H1 (cell line): ENCODE data around the gene CHAT. TPM values are rescaled to one million over a fixed set of nuclear protein-coding genes. Genes with fewer than 3 reads are reported as not detected.

ENCODE experiments used
- CTCF ChIA-PET: fragments of 300-600 bp; sonication (Branson Sonifier 250); formaldehyde crosslinking; loops from one replicate; lab custom pipeline; 2021; ENCODE audit not compliant: partially characterized antibody; lab: Charles Lee
- POLR2A ChIA-PET: fragments of 300-600 bp; sonication (Branson Sonifier 250); formaldehyde crosslinking; loops from one replicate; lab custom pipeline; 2021; ENCODE audit warnings: inconsistent platforms; ENCODE audit not compliant: partially characterized antibody; lab: Charles Lee
- DNase-seq, 2 experiments: peaks; one replicate each; pipeline versions ENCODE4 v3.0.0 to v3.0.0-alpha.2; 2010 to 2022; ENCODE audit warnings: low spot score in 2 of 2, low read depth in 1 of 2, mixed read lengths in 1 of 2
- FAIRE-seq: peaks from 2 replicates; lab custom pipeline; 2011; peaks lifted over from hg19 to GRCh38; lab: Jason Lieb, UNC
- H2AFZ ChIP-seq: 2 replicates; pipeline ENCODE4 v1.8.1; 2012; ENCODE audit warnings: low read length, inconsistent platforms
- H2AK5ac ChIP-seq: 2 replicates; pipeline ENCODE4 v1.6.1; 2013; ENCODE audit warnings: low read depth, low read length
- H2BK120ac ChIP-seq: replicated peaks from 2 replicates; pipeline ENCODE3; 2013; ENCODE audit warnings: low read depth, low read length, inconsistent platforms
- H2BK12ac ChIP-seq: 2 replicates; pipeline ENCODE4 v1.6.1; 2013; ENCODE audit warnings: low read depth, low read length
- H2BK15ac ChIP-seq: 2 replicates; pipeline ENCODE4 v1.6.1; 2013; ENCODE audit warnings: low read length
- H2BK20ac ChIP-seq: 2 replicates; pipeline ENCODE4 v1.6.1; 2013; ENCODE audit warnings: low read length
- H2BK5ac ChIP-seq: 2 replicates; pipeline ENCODE4 v1.6.1; 2013; ENCODE audit warnings: low read depth, low read length
- H3K14ac ChIP-seq: 2 replicates; pipeline ENCODE4 v1.6.1; 2013; ENCODE audit warnings: inconsistent platforms; ENCODE audit not compliant: insufficient read length
- H3K18ac ChIP-seq: 2 replicates; pipeline ENCODE4 v1.6.1; 2013; ENCODE audit warnings: low read length; ENCODE audit errors: extremely low read depth
- H3K23ac ChIP-seq: 2 replicates; pipeline ENCODE4 v1.6.1; 2013; ENCODE audit warnings: inconsistent platforms; ENCODE audit not compliant: insufficient read length
- H3K23me2 ChIP-seq: 2 replicates; pipeline ENCODE4 v1.6.1; 2013; ENCODE audit warnings: low read depth, low read length
- H3K27ac ChIP-seq: 2 replicates; pipeline ENCODE4 v1.6.1; 2011; ENCODE audit warnings: low read depth, low read length, inconsistent platforms
- H3K27me3 ChIP-seq, 4 experiments: replicated peaks in 1 of 4; 1 replicate in 1 of 4; 2 replicates in 3 of 4; pipeline versions ENCODE4 v1.6.1 to v1.8.1; 2011 to 2013; ENCODE audit warnings: low read length in 3 of 4, mild to moderate bottlenecking in 3 of 4, inconsistent platforms in 2 of 4, mixed read lengths in 2 of 4, moderate library complexity in 1 of 4; ENCODE audit not compliant: control insufficient read depth in 3 of 4, insufficient read depth in 3 of 4; ENCODE audit errors: extremely low read depth in 1 of 4
- H3K36me3 ChIP-seq, 4 experiments: 2 replicates each; pipeline versions ENCODE4 v1.6.1 to v1.8.1; 2011 to 2013; ENCODE audit warnings: mild to moderate bottlenecking in 4 of 4, low read length in 3 of 4, moderate library complexity in 2 of 4, control low read depth in 1 of 4, inconsistent platforms in 1 of 4; ENCODE audit not compliant: insufficient read depth in 4 of 4, control insufficient read depth in 2 of 4
- H3K4ac ChIP-seq: replicated peaks from 2 replicates; pipeline ENCODE3; 2013; ENCODE audit warnings: low read length, low read depth, mixed read lengths, inconsistent platforms; ENCODE audit not compliant: insufficient read length
- H3K4me1 ChIP-seq, 4 experiments: replicated peaks in 1 of 4; 1 replicate in 1 of 4; 2 replicates in 3 of 4; pipeline versions ENCODE4 v1.6.1 to v1.8.1; 2011 to 2013; ENCODE audit warnings: low read length in 3 of 4, inconsistent platforms in 2 of 4, mixed read lengths in 1 of 4; ENCODE audit not compliant: insufficient read depth in 4 of 4, control insufficient read depth in 3 of 4
- H3K4me2 ChIP-seq, 2 experiments: 2 replicates each; pipeline versions ENCODE4 v1.6.1 to v1.8.1; 2011 to 2013; ENCODE audit warnings: low read depth in 2 of 2, low read length in 2 of 2, control low read depth in 1 of 2, inconsistent platforms in 1 of 2, mild to moderate bottlenecking in 1 of 2; ENCODE audit not compliant: insufficient read depth in 1 of 2
- H3K4me3 ChIP-seq, 4 experiments: fragments of 200-600, 300-600 bp in 1 of 4; sonication (generic), shearing (Covaris generic), sonication (Bioruptor Twin) in 1 of 4; 2 replicates each; pipeline versions ENCODE4 v1.5.1 to v1.8.1; 2011 to 2016; ENCODE audit warnings: low read length in 4 of 4, low read depth in 3 of 4, control low read depth in 2 of 4, inconsistent platforms in 2 of 4, mild to moderate bottlenecking in 2 of 4, mixed read lengths in 1 of 4, moderate library complexity in 1 of 4; ENCODE audit not compliant: insufficient read depth in 2 of 4; ENCODE audit errors: extremely low read depth in 1 of 4
- H3K56ac ChIP-seq: replicated peaks from 2 replicates; pipeline ENCODE3; 2013; ENCODE audit warnings: low read depth, mild to moderate bottlenecking, mixed read lengths, low read length, inconsistent platforms; ENCODE audit not compliant: insufficient read length
- H3K79me1 ChIP-seq: 2 replicates; pipeline ENCODE4 v1.6.1; 2013; ENCODE audit warnings: low read depth, low read length, control low read depth
- H3K79me2 ChIP-seq, 2 experiments: 2 replicates each; pipeline versions ENCODE4 v1.6.1 to v1.8.1; 2012 to 2013; ENCODE audit warnings: low read length in 2 of 2, mild to moderate bottlenecking in 2 of 2, inconsistent platforms in 1 of 2; ENCODE audit not compliant: insufficient read depth in 2 of 2, control insufficient read depth in 1 of 2
- H3K9ac ChIP-seq, 4 experiments: replicated peaks in 1 of 4; 1 replicate in 1 of 4; 2 replicates in 3 of 4; pipeline versions ENCODE4 v1.6.1 to v1.8.1; 2011 to 2013; ENCODE audit warnings: low read depth in 3 of 4, low read length in 3 of 4, control low read depth in 2 of 4, mild to moderate bottlenecking in 2 of 4, moderate library complexity in 2 of 4, inconsistent platforms in 1 of 4; ENCODE audit errors: extremely low read depth in 1 of 4
- H3K9me3 ChIP-seq, 2 experiments: 2 replicates each; pipeline versions ENCODE4 v1.6.1 to v1.8.1; 2012 to 2013; ENCODE audit warnings: mild to moderate bottlenecking in 2 of 2, moderate library complexity in 2 of 2, control low read depth in 1 of 2, inconsistent platforms in 1 of 2, low read depth in 1 of 2, low read length in 1 of 2, mixed read lengths in 1 of 2; ENCODE audit not compliant: insufficient read depth in 2 of 2
- H4K20me1 ChIP-seq, 2 experiments: replicated peaks in 1 of 2; 2 replicates each; pipeline versions ENCODE3 to v1.8.1; 2011 to 2013; ENCODE audit warnings: inconsistent platforms in 2 of 2, low read length in 2 of 2, mild to moderate bottlenecking in 1 of 2; ENCODE audit not compliant: insufficient read depth in 2 of 2, control insufficient read depth in 1 of 2
- H4K5ac ChIP-seq: 2 replicates; pipeline ENCODE4 v1.6.1; 2013; ENCODE audit warnings: low read length, low read depth, mixed read lengths, inconsistent platforms; ENCODE audit not compliant: insufficient read length
- H4K8ac ChIP-seq: 2 replicates; pipeline ENCODE4 v1.8.0; 2013; ENCODE audit warnings: mild to moderate bottlenecking, moderate library complexity, low read length, inconsistent platforms; ENCODE audit not compliant: insufficient read depth; ENCODE audit errors: extremely low read depth
- H4K91ac ChIP-seq: replicated peaks from 2 replicates; pipeline ENCODE3; 2013; ENCODE audit warnings: low read length, mixed read lengths, inconsistent platforms; ENCODE audit not compliant: insufficient read length
- BCL11A ChIP-seq, 2 experiments: IDR thresholded peaks; one replicate each; pipeline ENCODE4 v1.6.1; 2011; ENCODE audit warnings: low read depth in 2 of 2, low read length in 2 of 2, mild to moderate bottlenecking in 2 of 2
- CEBPB ChIP-seq: IDR thresholded peaks from 2 replicates; pipeline ENCODE4 v1.6.1; 2012; ENCODE audit warnings: low read depth, low read length
- CTCF ChIP-seq, 3 experiments: IDR thresholded peaks; 1 replicate in 2 of 3; 2 replicates in 1 of 3; pipeline versions ENCODE4 v1.5.1 to v1.6.1; 2011; ENCODE audit warnings: low read length in 3 of 3, mild to moderate bottlenecking in 3 of 3, inconsistent platforms in 2 of 3, low read depth in 1 of 3, moderate library complexity in 1 of 3; ENCODE audit not compliant: insufficient read depth in 1 of 3; ENCODE audit errors: control extremely low read depth in 1 of 3
- EZH2 ChIP-seq: fragments of 200-600 bp; sonication (generic); IDR thresholded peaks from 2 replicates; pipeline ENCODE4 v1.7.1; 2012; ENCODE audit warnings: low read depth, mild to moderate bottlenecking, moderate library complexity, low read length, inconsistent platforms; ENCODE audit not compliant: severe bottlenecking
- GABPA ChIP-seq: IDR thresholded peaks from 2 replicates; pipeline ENCODE4 v1.6.1; 2011; ENCODE audit warnings: mild to moderate bottlenecking, low read length, moderate library complexity, borderline replicate concordance; ENCODE audit not compliant: insufficient read depth
- HDAC2 ChIP-seq, 2 experiments: fragments of 300-600 bp in 1 of 2; sonication (generic) in 1 of 2; IDR thresholded peaks; 2 replicates each; pipeline ENCODE4 v1.6.1; 2011 to 2012; ENCODE audit warnings: low read depth in 2 of 2, low read length in 2 of 2, mild to moderate bottlenecking in 2 of 2, moderate library complexity in 2 of 2, borderline replicate concordance in 1 of 2, inconsistent platforms in 1 of 2
- KDM5A ChIP-seq: fragments of 200-600 bp; IDR thresholded peaks from 2 replicates; pipeline ENCODE4 v1.7.1; 2012; ENCODE audit warnings: mild to moderate bottlenecking, low read length, inconsistent platforms, mixed read lengths
- TBP ChIP-seq: IDR thresholded peaks from 2 replicates; pipeline ENCODE4 v1.6.1; 2011; ENCODE audit warnings: low read depth, low read length, improper control_type of control experiment
- WGBS, 2 experiments: shearing (Covaris generic) in 1 of 2; methylation state at CpG; one replicate each; pipeline versions ENCODE4 v1.1.6 to v1.1.7; 2013 to 2015; ENCODE audit warnings: low lambda C conversion rate in 2 of 2, mixed read lengths in 2 of 2, inconsistent platforms in 1 of 2, low coverage in 1 of 2, missing lambda C conversion rate in 1 of 2; ENCODE audit not compliant: insufficient replicate concordance in 2 of 2, insufficient coverage in 1 of 2, insufficient read length in 1 of 2; ENCODE audit errors: extremely low coverage in 1 of 2, missing lambda C conversion rate in 1 of 2; 5-methylcytosine and 5-hydroxymethylcytosine counted together
- polyA plus RNA-seq, 7 experiments: library from polyadenylated mRNA; depleted of rRNA in 3 of 7; stranded (reverse) in 5 of 7; unstranded in 2 of 7; fragments of >200 nt in 5 of 7; fragments of 200-250 nt in 2 of 7; gene quantifications; 1 replicate in 5 of 7; 2 replicates in 1 of 7; 4 replicates in 1 of 7; pipeline versions ENCODE4 v1.2.1 to v1.2.3, GENCODE V29; 2011 to 2013; ENCODE audit warnings: missing spikeins in 2 of 7, mixed read lengths in 2 of 7
- total RNA-seq: library from RNA; stranded (reverse); fragmentation: NEBNext Ultra II Directional; extraction: Animal tissue kit (Norgen Biotek cat#: 25700); gene quantifications from 2 replicates; pipeline ENCODE4 v1.2.1, GENCODE V29; 2021

CHAT gene
- total and polyA plus RNA-seq, 2 of the 8 experiments (the other 6 are each of a cell fraction or from before 2014, with no cell fraction given): not detected

- peak in 1 of 2 experiments; percentile 86 for DNase-seq
- Histone ChIP-seq H3K79me2 (no peaks in the 10 kb centered on the region), H3K79me1 (no peaks in the 10 kb centered on the region), H2BK15ac (no peak overlapping the region), H3K4me2 (no peak overlapping the region), H3K23ac (no peak overlapping the region), H3K4ac (no peak overlapping the region), H2AFZ (peak overlapping the region; percentile 34; the same call in 1 of the 2 replicates), H3K23me2 (no peaks in the 10 kb centered on the region), H2AK5ac (no peak overlapping the region), H3K9me3 (no peaks in the 10 kb centered on the region), H3K27me3 (peaks cover 0 to 7% (median 0%) of the 10 kb centered on the region in 4 experiments; a peak in 3 of 7 replicates), H2BK20ac (no peak overlapping the region), H4K5ac (no peak overlapping the region), H3K14ac (no peak overlapping the region), H3K4me1 (peaks cover 0 to 4% (median under 1%) of the 10 kb centered on the region in 4 experiments; a peak in 2 of 7 replicates), H3K9ac (no peak overlapping the region; a peak in 1 of 7 replicates), H2BK120ac (no peak overlapping the region), H4K91ac (no peak overlapping the region), H4K20me1 (no peaks in the 10 kb centered on the region), H3K56ac (no peak overlapping the region), H4K8ac (no peak overlapping the region), H2BK12ac (0 out of 2 replicates have a peak overlapping the region, but pooled peaks have one; percentile 22), H3K36me3 (no peaks in the 10 kb centered on the region), H3K4me3 (no peak overlapping the region), H2BK5ac (no peak overlapping the region), H3K27ac (no peak overlapping the region), H3K18ac (no peak overlapping the region)
- peak; percentile 89 for FAIRE-seq
- 60% methylated on average over 9 of the region's 9 CpGs; no CpG with 5 or more reads in 1 of the 2 experiments for WGBS, 2 experiments
- ChIA-PET CTCF (interaction anchor here (0.6 to 4.6 kb wide), 51 partner anchors 9 to 944 kb away, joined by 3 to 36 read pairs (median 4); no protein-coding TSS in a partner anchor), POLR2A (no interaction called here)
- TF ChIP-seq CTCF (IDR thresholded peaks at IDR 0.05; ENCODE audit: control extremely low read depth in 1 of 3, insufficient read depth in 1 of 3, low read depth in 1 of 3, low read length in 3 of 3) (peak; percentile 84 to 96 (median 89)), EZH2 (no peak), KDM5A (no peak), TBP (no peak), CEBPB (no peak), BCL11A (IDR thresholded peaks at IDR 0.05; ENCODE audit: low read depth in 2 of 2, low read length in 2 of 2) (no peak), GABPA (no peak), HDAC2 (IDR thresholded peaks at IDR 0.05; ENCODE audit: borderline replicate concordance in 1 of 2, low read depth in 2 of 2, low read length in 2 of 2) (no peak)
Observed at GRCh38 chr10:49592726-49593563, 20.9 kb upstream of the CHAT start.
